Hematopoietic multipotent progenitor cell treated with erythropoietin and hydrocortisone succinate and interleukin-3 and kit ligand, for 4 days (in vitro differentiated cells): ENCODE data around the gene NDOR1.
A peak's percentile ranks its signal among the peaks of the same experiment; 100 is the strongest.

ENCODE experiments used
- DNase-seq: peaks from one replicate; pipeline ENCODE4 v3.0.0-alpha.2; 2015

Gene NDOR1

DNA sequence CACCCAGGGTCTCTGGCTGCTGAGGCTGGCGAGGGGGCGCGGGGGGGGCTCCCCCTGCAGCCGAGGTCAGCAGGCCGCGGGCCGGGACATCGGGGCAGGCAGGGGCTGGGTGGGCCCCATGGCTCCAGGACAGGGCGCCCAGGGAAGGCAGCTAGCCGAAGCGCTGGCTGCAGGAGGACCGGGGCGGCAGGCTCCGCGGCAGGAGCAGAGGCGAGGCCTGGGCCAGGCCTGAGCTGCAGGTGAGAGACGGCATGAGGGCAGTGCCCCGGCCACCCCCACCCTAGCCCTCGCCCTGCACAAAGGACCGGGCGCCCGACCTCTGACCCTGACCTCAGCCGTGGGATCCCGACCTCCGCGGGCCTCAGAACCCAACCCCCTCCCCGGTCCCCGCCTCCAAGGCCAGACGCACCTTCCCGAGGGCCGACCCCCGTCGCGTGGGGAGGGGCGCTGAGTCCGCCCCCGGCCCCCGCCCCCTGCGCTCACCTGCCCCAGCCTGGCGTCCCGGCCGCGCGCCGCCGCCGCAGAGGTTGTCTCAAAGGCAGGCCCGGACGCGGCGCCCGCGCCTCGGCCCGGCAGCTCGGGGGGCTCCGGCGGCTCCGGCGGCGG is 16.1 kb downstream of the NDOR1 start:
- no peak for DNase-seq

DNA sequence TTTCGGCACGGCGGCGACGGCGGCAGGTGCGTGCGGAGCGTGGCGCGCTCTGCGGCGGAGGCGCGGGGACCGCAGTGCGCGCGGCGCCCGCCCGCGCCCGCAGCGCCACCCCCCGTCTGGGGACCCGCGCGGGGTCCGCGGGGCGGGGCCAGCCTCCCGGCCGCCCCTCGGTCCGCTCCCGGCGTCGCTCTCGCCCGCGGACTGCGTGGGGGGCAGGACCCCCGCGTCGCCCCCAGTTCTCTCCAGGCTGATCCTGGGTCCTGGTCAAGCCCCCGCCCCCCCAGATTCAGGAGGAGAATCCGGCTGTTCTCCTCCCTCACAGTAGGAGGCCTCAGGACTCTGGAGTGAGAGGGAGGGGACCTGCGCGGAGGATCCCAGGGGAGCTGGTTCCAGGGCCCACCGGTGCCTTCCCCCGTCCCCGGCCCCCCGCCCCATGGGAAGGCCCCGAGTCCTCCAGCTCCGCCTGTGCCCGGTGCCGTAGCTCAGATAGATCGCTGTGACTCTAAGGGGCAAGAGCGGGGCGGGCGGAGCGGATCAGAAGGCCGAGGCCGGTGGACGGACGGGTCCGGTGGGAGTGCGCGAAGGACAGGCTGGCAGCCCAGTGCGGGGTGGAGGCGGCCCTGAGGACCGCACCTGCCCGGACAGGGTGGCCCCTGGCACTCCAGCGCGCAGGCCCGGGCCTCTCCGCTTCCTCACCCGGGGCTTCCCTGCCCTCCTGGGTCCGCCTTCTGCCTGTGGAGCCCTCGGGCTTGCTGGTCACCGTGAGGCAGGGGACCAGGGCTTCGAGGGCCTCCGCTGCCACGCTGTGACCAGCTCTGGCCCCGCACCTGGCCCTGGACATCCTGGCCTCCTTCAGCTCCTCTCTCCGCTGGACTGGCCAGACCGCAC is 16.9 kb downstream of the NDOR1 start, which contains the start of gene RNF208:
TSS of gene RNF208 (minus strand) at position 51 of the 888 bp plus-strand sequence. CDS start 1,028 bp downstream, outside the sequence.
- peak; percentile 48 for DNase-seq

DNA sequence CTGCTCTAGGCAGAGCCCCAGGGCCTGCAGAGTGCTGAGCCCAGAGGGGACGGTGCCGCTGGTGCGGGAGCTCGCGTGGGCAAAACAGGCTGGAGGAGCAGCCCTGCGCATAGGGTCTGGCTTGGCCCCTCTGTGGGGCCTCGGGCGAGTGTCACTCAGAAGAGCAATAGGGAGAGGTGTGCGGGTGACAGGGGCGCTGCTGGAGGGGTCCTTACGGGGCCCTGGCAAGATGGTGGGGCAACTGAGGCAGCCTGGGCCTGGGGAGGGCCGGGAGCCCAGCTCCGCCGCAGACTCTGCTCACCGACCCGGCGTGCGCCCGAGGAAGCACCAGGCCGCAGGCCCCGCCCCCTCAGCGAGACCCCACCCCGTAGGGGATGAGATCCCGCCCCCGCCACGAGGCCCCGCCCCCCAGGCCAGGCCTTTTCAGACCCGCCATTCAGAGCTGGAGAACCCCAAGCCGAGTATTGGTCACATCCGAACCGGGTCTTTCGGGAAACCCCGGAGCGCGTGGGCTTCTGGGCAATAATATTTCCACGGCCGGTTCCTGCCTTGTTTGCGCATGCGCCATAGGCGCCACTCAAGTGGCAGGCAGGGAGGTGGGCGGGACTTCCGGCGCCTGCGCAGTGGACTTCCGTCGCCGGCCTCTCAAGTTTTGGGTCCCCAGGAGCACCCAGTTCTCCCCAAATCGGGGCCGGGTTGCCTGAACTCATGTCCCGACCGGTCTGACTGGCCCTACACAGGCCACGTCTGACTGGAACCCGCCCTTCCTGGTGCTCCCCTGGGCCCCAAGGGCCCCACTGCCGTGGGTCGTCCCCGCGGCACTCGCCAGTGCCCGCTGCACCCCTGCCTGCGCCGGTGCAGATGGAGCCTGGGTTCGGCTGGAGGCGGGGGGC is 17.8 kb downstream of the NDOR1 start:
- DNase-seq: peak; percentile 100

DNA sequence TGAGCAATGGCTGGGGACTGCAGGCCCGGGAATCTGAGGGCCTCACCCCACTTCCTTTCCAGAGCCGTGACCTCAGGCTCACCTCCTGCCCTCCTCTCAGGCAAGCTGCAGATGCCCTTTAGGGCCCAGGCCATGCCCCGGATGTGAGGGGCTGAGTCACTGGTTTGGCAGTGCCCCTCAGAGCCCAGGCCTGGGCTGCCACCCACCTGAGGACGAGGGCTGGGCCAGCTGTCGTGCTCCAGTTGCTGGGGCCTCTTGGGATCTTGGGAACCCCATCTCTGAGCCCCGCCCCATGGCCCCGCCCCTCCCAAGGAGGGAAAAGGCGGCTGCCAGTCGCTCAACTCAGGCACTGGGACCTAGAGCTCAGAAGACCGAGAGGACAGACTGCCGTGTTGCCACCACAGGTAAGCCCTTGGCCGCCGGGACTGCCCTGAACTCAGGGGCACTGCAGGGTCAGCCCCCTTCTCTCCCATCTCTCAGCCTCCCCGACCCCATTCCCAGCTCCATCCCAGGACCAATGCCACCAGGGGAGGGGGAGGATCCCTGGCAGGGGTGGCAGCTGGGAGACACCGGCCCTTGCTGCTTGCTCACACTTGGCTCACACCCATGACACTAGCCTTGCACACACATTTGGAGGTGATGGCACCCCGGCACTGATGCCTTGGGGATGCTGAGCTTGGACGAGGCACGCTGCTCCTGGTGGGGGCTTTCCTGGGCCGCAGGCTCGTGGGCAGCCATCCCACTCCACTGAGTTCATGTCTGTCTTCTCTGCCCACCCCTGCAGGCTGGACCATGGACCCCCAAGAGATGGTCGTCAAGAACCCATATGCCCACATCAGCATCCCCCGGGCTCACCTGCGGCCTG is 19.6 kb downstream of the NDOR1 start, which contains the start of gene CYSRT1:
TSS of gene CYSRT1 (plus strand) at position 345 of the 865 bp plus-strand sequence. CDS start at position 793, 448 bp downstream.
- no peak for DNase-seq

DNA sequence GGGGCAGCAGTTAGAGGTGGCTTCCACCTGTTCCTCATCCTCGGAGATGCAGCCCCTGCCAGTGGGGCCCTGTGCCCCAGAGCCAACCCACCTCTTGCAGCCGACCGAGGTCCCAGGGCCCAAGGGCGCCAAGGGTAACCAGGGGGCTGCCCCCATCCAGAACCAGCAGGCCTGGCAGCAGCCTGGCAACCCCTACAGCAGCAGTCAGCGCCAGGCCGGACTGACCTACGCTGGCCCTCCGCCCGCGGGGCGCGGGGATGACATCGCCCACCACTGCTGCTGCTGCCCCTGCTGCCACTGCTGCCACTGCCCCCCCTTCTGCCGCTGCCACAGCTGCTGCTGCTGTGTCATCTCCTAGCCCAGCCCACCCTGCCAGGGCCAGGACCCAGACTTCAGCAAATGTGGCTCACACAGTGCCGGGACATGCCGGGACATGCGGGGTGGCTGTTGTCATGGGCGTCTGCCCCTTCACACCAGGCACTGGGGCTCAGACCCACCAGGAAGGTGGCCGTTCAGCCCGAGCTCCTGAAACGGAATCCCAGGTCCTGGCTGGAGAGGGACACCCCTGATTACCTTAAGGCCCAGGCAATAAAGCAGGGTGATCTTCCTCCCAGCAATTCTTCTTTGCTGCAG is 20.3 kb downstream of the NDOR1 start:
- DNase-seq: no peak

DNA sequence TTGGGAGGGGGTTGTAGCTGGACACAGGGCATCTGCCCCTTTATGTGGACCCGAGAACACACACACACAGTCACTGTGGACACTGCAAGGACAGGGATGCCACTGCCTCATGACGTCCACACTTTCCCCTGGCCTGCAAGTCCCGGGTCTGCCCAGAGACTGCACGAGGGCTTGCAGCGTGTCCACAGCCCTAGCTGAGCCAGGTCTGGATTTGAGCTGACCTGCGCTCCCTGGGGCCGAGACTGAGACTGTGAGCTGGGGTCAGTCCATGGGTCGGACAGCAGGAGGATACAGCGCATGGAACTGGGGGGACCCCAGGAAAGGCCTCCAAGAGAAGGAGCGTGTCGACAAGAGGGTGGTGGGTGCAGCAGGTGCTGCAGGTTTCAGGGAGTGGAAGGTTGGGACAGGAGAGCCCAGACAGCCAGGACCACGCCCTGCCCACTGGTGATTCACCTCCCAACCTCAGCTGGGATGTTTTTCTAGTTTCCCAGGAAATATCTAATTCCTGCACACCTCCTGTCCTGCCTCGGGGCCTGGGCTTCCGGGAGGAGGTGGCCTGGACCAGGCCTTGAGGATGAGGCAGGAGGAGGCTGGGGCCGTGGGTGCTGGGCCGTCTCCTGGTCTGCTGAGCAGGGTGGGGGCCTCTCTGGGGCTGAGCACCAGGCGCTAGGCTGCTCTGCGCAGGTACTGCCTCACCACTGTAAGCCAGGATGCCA is 21.0 kb downstream of the NDOR1 start:
- no peak for DNase-seq

DNA sequence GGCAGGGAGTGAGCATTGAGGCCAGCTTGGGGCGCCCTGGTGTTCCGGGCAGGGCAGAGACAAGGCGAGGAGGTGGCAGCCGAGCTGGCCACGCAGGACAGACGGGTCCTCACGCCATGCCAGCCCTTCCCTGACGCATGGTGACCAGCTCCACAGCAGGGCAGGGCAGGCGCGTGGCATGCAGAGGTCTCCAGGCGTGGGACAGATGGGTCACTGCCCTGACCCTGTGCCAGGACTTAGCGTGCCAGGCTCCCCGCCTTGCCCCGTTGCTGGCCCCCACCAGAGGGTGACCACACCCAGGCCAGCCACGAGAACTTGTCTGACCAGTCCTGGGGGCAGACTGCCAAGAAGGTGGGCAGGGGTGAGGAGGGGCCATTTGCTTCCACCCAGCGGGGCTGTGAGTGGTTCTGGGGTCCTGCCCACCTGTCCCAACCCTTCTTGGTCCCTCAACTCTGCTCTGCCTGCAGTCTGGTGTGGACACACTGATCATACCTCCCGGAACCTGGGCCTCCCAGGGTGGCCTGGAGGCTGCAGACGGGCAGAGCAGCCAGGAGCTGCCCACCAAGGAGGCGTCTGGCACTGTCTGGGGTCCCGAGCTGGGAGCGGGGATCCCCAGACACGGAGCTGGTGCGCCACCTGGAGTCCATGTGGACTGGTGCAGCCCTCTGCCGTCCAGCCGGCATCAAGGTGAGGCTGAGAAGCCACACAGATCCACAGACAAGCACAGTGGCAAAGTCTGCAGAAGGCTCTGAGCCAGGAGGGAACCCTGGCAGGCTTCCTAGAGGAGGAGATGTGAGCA is 21.8 kb downstream of the NDOR1 start, which contains the start of gene RNF224:
TSS of gene RNF224 (plus strand) at position 449 of the 799 bp plus-strand sequence. CDS start 834 bp downstream, outside the sequence.
- peak; percentile 91 for DNase-seq

DNA sequence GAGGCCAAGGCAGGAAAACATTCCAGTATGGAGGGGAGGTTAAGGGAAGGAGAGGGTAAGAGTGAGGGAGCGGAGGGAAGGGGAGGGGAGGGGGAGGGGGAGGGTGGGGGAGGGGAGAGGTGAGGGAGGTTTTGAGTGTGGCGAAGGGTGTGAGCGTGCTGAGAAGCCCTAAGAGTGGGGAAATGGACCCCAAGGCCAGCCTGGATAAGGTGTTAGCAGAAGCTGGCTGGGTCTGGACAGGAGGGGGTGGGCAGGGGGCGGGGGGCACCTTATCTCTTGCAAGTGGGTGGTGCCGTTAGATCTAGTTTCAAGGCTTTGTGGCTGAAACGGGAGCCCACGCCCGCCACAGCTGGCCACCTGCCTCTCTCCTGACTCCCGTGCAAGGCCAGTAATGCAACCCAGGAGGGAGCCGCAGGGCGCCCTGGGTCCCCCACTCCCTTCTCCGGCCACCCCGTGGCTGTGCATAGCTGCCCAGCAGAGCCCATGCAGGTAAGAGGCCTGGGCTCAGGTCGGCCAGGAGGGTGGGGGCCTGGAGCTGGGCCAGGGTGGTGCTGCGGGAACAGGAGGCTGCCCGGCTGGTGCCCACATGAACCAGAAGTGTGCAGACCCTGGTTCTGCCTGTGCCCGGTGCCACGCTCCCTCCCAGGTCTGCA is 22.5 kb downstream of the NDOR1 start:
- DNase-seq: no peak

DNA sequence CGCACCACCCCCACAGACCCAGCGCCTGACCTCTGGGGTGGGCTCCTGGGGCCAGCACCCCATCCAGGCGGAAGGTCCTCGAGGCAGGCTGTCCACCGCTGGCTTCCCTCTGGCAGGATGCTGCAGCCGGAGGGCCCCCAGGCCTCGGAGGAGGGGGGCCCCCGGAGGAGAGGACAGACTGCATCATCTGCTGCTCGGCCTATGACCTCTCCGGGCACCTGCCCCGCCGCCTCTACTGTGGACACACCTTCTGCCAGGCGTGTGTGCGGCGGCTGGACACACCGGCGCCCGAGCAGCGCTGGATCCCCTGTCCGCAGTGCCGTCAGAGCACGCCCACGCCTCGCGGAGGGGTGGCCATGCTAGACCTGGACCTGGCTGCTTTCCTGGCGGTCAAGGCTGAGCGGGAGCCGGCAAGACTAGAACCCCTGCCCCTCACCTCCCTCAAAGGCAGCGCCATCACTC is 23.0 kb downstream of the NDOR1 start:
- DNase-seq: no peak

DNA sequence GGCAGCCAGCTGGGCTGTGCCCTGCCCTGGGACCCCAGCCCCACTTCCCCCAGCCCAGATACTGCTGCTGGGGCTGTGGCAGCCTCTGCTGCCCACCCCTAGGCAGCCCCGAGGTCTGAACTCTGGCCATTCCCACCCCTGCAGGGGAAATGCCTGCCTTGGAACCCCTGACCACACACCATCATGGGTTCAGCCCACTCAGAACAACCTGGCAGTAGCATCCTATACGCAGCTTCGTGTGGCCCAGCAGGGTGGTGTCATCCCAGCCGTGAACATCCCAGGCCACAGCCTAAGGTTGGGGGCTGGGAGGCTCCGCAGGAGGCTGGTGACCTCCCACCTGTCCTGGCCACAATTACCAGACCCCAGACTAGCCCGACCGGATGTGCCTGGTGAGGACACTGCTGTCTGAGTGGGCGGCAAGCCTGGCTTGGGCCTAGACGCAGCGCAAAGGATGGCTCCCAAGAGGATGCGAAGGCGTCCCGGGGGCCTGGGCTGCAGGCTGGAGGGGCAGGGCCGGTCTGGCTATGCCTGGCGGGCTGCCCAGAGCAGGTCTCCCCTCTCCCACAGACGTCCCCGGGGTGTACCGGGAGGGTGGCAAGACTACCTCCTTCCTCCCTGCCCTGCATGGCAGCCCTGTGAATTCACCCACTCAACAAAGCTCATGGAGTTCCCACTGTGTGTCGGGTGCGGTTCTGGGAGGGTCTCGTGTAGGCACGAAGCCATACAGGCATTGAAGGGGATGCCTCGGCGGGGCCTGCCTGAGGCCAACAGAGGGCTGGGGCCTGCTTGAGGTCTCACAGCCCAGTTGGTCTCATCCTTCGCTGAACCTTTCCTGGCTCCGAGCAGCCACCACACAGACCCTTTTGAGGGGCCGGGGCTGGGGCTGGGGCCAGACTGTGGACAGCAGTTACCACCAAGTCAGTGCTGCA is 23.7 kb downstream of the NDOR1 start:
- no peak for DNase-seq

DNA sequence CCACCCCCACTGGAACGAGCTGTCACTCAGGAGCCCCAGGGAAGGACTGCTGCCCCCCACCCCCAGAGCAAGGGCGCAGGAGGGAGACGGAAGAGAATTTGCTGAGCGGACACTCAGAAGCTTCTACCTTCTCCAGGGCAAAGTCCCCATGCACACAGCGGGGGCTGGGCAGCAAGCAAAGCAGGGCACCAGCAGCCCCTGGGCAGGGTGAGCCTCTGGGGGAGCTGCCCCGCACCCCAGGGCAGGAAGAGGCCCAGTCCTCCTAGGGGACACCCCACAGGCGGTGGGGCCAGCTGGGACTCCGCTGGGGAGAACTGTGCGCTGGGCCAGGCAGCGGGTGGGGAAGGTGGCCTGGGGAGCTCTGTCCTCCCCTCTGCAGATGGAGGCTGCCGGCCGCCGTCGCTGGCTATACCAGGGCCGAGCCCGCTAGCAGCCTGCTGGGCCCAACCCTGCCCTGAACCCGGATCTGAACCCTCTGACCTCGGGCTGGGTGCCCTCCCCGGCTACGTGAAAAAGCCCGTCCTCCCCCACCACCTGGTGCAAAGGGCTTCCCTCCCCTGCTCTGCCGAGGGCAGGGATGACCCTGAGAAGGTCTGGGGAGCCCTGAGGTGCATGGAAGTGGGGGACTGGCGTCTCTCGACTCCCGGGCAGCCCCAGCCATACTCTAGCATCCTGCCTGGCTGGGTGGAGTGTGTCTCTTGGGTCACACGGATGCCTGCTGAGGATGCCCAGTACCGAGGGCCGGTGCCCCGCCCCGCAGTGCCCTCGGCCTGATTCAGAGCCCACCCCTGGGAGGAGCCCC is 24.6 kb downstream of the NDOR1 start:
- no peak for DNase-seq

DNA sequence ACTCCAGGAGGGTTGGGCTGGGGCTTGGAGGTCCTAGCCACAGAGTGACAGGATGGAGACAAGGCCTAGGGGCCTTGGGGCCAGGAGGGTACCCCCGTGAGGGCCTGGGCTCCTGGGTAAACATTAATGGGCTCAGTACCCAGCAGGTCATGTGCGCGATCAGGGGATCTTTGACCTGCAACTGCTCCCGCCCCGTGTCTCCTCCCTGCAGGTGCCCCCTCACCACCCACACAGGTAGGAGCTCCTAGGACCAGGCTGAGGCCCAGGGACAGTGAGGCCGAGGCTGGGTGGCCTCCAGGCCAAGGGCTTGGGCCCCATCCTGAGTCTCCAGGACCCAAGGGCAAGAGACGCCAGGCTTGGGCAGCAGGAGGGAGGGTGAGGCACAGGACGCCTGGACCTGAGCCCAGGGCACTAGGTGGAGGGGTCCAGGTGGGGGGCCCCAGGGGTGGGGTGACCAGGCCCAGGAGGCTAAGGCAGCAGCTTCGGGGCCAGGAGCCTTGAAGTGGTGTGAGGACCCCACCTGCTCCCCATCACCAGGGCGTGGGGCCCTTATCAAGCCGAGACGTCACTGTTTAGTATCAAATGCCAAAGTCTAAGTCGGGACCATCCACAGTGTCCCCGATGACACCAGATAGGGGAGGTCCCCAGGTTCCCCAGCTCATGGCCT is 25.3 kb downstream of the NDOR1 start, which contains the start of gene SLC34A3:
TSS of gene SLC34A3 (plus strand) at position 197 of the 667 bp plus-strand sequence. CDS start 802 bp downstream, outside the sequence.
- no peak for DNase-seq

DNA sequence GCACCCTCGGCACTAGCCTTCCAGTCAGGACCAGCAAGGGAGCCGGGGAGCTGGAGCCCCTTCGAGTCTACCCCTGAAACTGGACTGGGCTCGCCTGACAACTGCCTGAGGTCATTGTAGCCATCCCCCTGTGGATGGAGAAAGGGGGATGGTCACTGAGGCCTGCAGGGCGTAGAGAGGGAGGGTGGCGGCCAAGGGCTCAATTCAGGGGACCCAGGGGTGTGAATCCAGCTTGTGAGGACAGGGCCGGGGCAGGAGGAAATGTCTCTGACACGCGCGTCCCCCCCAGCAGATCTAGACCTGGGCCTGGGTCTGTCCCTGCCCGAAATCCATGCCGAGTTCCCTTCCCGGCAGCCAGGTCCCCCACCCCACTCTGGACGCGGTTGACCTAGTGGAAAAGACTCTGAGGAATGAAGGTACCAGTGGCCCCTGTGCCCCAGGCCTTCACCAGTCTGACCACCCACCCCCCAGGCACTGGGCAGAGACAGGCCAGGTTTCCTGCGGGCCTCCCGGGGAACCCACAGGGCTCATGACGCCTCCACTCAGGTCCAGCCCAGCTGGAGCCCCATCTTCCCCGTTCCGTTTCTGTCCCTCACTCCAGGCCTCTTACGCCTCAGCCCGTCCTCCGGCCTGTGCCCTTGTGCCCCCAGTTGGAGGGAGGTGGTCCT is 26.0 kb downstream of the NDOR1 start:
- no peak for DNase-seq

DNA sequence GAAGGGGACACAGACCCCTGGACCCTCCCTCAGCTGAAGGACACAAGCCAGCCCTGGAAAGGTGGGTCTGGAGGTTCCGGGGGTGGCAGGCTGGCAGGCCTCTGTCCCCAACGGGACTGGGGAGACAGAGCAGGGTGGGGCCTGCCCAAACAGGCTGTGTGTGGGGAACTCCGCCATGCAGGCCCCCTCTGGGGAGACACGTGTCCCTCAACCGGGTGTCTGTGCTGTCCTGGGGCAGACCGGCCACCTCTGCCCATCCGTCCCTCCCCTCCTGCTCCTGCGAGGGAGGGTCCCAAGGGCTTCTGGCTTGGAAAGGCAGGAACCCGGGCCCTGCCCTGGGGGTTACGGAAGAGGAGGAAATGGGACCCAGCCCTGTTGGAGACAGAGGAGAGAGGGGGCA is 26.6 kb downstream of the NDOR1 start:
- no peak for DNase-seq

DNA sequence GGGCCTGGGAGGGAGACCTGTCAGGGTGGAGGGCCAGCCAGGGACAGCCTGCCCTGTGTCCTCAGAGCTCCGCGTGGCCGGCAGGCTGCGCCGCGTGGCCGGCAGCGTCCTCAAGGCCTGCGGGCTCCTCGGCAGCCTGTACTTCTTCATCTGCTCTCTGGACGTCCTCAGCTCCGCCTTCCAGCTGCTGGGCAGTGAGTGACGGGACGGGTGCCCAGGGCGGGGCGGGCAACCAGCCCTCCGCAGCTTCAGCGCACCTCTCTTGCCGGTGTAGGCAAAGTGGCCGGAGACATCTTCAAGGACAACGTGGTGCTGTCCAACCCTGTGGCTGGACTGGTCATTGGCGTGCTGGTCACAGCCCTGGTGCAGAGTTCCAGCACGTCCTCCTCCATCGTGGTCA is 27.0 kb downstream of the NDOR1 start:
- DNase-seq: no peak
